Measurements from ENCODE around the gene RPL41. TPM values are rescaled to one million over a fixed set of nuclear protein-coding genes. Genes with fewer than 3 reads are reported as not detected.

The RPL41 gene
- total RNA-seq, 1 donor from 2014 or later: 3,814 TPM

- DNase-seq (ENCODE audit: low spot score in 2 of 2, unreplicated experiment in 2 of 2): no peak
- peaks cover 29% of the 10 kb centered on the region for H3K4me1 Mint-ChIP-seq
- peak overlapping the region; percentile 66 for H3K27ac Mint-ChIP-seq
- H3K4me3 Mint-ChIP-seq: no peak overlapping the region
- H3K36me3 Mint-ChIP-seq: peaks cover 34% of the 10 kb centered on the region
- H3K27me3 Mint-ChIP-seq (ENCODE audit: low read depth): no peaks in the 10 kb centered on the region
- no peaks in the 10 kb centered on the region for H3K9me3 Mint-ChIP-seq
- TF ChIP-seq CTCF (IDR thresholded peaks at IDR 0.05; ENCODE audit: unreplicated experiment): no peak
Observed at GRCh38 chr12:56162468-56163290, 46.2 kb downstream of the RPL41 start.

- TF ChIP-seq CTCF (IDR thresholded peaks at IDR 0.05; ENCODE audit: unreplicated experiment): no peak
- no peak for DNase-seq (ENCODE audit: low spot score in 2 of 2, unreplicated experiment in 2 of 2)
- Mint-ChIP-seq H3K27me3 (ENCODE audit: low read depth) (no peaks in the 10 kb centered on the region), H3K36me3 (peaks cover 38% of the 10 kb centered on the region), H3K27ac (peak overlapping the region; percentile 66), H3K4me1 (peaks cover 28% of the 10 kb centered on the region), H3K9me3 (no peaks in the 10 kb centered on the region), H3K4me3 (no peak overlapping the region)
Observed at GRCh38 chr12:56163533-56164344, 47.3 kb downstream of the RPL41 start.

- Mint-ChIP-seq H3K4me3 (no peak overlapping the region), H3K27me3 (ENCODE audit: low read depth) (no peaks in the 10 kb centered on the region), H3K4me1 (peaks cover 23% of the 10 kb centered on the region), H3K9me3 (no peaks in the 10 kb centered on the region), H3K36me3 (peaks cover 38% of the 10 kb centered on the region), H3K27ac (peak overlapping the region; percentile 50)
- no peak for DNase-seq (ENCODE audit: low spot score in 2 of 2, unreplicated experiment in 2 of 2)
- no peak for TF ChIP-seq CTCF (IDR thresholded peaks at IDR 0.05; ENCODE audit: unreplicated experiment)
Observed at GRCh38 chr12:56164345-56164729, 47.9 kb downstream of the RPL41 start.

GRCh38 chr12:56165369-56165768, 48.9 kb downstream of the RPL41 start:
- no peak for DNase-seq (ENCODE audit: low spot score in 2 of 2, unreplicated experiment in 2 of 2)
- H3K27ac Mint-ChIP-seq: no peak overlapping the region
- H3K4me3 Mint-ChIP-seq: no peak overlapping the region

More at GRCh38 chr12:56165369-56165768, 48.9 kb downstream of the RPL41 start:
- peaks cover 13% of the 10 kb centered on the region for H3K4me1 Mint-ChIP-seq
- TF ChIP-seq CTCF (IDR thresholded peaks at IDR 0.05; ENCODE audit: unreplicated experiment): no peak
- H3K27me3 Mint-ChIP-seq (ENCODE audit: low read depth): no peaks in the 10 kb centered on the region
- H3K36me3 Mint-ChIP-seq: peaks cover 40% of the 10 kb centered on the region
- no peaks in the 10 kb centered on the region for H3K9me3 Mint-ChIP-seq

Other genes with a start within 250 kb of the RPL41 start
- 21.1 to 23.8 TPM (median 22.9 TPM) in 3 replicates for gene PYM1, start 188.7 kb upstream of the RPL41 start, total RNA-seq
- 29.7 to 42.2 TPM (median 33.5 TPM) in 3 replicates for gene DGKA, start 185.5 kb upstream of the RPL41 start, total RNA-seq
- 3.6 to 5.3 TPM (median 5.1 TPM) in 3 replicates for gene PMEL, start 150.6 kb upstream of the RPL41 start, total RNA-seq
- 52.0 to 54.0 TPM (median 52.4 TPM) in 3 replicates for gene CDK2, start 149.8 kb upstream of the RPL41 start, total RNA-seq
- gene RAB5B, start 142.6 kb upstream of the RPL41 start, total RNA-seq: 99.3 to 104 TPM (median 101 TPM) in 3 replicates
- gene SUOX, start 119.4 kb upstream of the RPL41 start, total RNA-seq: 37.1 to 38.9 TPM (median 38.1 TPM) in 3 replicates
- 16.2 to 22.5 TPM (median 18.6 TPM) in 3 replicates for gene IKZF4, start 95.6 kb upstream of the RPL41 start, total RNA-seq
- 20.6 to 25.7 TPM (median 25.2 TPM) in 3 replicates for gene RPS26, start 74.7 kb upstream of the RPL41 start, total RNA-seq
- gene ERBB3, start 36.5 kb upstream of the RPL41 start, total RNA-seq: 58.2 to 59.1 TPM (median 59.0 TPM) in 3 replicates
- 90.4 to 96.7 TPM (median 91.4 TPM) in 3 replicates for gene PA2G4, start 12.1 kb upstream of the RPL41 start, total RNA-seq
- 7.8 to 9.2 TPM (median 8.0 TPM) in 3 replicates for gene ZC3H10, start 1.6 kb downstream of the RPL41 start, total RNA-seq
- gene ESYT1, start 11.6 kb downstream of the RPL41 start, total RNA-seq: 64.7 to 69.4 TPM (median 67.2 TPM) in 3 replicates
- gene MYL6B, start 36.0 kb downstream of the RPL41 start, total RNA-seq: 150 to 151 TPM (median 150 TPM) in 3 replicates
- gene MYL6, start 41.7 kb downstream of the RPL41 start, total RNA-seq: 800 to 830 TPM (median 827 TPM) in 3 replicates
- gene SMARCC2, start 72.8 kb downstream of the RPL41 start, total RNA-seq: 158 to 177 TPM (median 171 TPM) in 3 replicates
- gene RNF41, start 105.3 kb downstream of the RPL41 start, total RNA-seq: 47.1 to 49.6 TPM (median 48.1 TPM) in 3 replicates
- 23.5 to 24.4 TPM (median 23.7 TPM) in 3 replicates for gene NABP2, start 107.7 kb downstream of the RPL41 start, total RNA-seq
- gene SLC39A5, start 113.4 kb downstream of the RPL41 start, total RNA-seq: 0.76 to 1.3 TPM (median 1.1 TPM) in 3 replicates
- 60.7 to 63.2 TPM (median 63.1 TPM) in 3 replicates for gene ANKRD52, start 141.8 kb downstream of the RPL41 start, total RNA-seq
- 11.0 to 15.3 TPM (median 12.5 TPM) in 3 replicates for gene COQ10A, start 150.3 kb downstream of the RPL41 start, total RNA-seq
- gene CS, start 183.7 kb downstream of the RPL41 start, total RNA-seq: 167 to 195 TPM (median 194 TPM) in 3 replicates
- gene CNPY2, start 199.4 kb downstream of the RPL41 start, total RNA-seq: 164 to 174 TPM (median 171 TPM) in 3 replicates
- gene PAN2, start 217.4 kb downstream of the RPL41 start, total RNA-seq: 60.9 to 76.8 TPM (median 66.4 TPM) in 3 replicates
- 0.51 to 0.76 TPM (median 0.72 TPM) in 3 replicates for gene IL23A, start 222.3 kb downstream of the RPL41 start, total RNA-seq
- gene STAT2, start 243.5 kb downstream of the RPL41 start, total RNA-seq: 178 to 188 TPM (median 180 TPM) in 3 replicates
- not detected in 3 replicates for gene APOF, start 246.2 kb downstream of the RPL41 start, total RNA-seq

Measured in mesothelial cell of epicardium (in vitro differentiated cells).